ENCODE measurements around the gene AMIGO1. TPM values are rescaled to one million over a fixed set of nuclear protein-coding genes. Genes with fewer than 3 reads are reported as not detected.

AMIGO1 gene, protein sequence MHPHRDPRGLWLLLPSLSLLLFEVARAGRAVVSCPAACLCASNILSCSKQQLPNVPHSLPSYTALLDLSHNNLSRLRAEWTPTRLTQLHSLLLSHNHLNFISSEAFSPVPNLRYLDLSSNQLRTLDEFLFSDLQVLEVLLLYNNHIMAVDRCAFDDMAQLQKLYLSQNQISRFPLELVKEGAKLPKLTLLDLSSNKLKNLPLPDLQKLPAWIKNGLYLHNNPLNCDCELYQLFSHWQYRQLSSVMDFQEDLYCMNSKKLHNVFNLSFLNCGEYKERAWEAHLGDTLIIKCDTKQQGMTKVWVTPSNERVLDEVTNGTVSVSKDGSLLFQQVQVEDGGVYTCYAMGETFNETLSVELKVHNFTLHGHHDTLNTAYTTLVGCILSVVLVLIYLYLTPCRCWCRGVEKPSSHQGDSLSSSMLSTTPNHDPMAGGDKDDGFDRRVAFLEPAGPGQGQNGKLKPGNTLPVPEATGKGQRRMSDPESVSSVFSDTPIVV
- 0.72 and 1.5 TPM in 2 replicates for total RNA-seq (2014; rRNA removed; shearing (Covaris generic))

DNA sequence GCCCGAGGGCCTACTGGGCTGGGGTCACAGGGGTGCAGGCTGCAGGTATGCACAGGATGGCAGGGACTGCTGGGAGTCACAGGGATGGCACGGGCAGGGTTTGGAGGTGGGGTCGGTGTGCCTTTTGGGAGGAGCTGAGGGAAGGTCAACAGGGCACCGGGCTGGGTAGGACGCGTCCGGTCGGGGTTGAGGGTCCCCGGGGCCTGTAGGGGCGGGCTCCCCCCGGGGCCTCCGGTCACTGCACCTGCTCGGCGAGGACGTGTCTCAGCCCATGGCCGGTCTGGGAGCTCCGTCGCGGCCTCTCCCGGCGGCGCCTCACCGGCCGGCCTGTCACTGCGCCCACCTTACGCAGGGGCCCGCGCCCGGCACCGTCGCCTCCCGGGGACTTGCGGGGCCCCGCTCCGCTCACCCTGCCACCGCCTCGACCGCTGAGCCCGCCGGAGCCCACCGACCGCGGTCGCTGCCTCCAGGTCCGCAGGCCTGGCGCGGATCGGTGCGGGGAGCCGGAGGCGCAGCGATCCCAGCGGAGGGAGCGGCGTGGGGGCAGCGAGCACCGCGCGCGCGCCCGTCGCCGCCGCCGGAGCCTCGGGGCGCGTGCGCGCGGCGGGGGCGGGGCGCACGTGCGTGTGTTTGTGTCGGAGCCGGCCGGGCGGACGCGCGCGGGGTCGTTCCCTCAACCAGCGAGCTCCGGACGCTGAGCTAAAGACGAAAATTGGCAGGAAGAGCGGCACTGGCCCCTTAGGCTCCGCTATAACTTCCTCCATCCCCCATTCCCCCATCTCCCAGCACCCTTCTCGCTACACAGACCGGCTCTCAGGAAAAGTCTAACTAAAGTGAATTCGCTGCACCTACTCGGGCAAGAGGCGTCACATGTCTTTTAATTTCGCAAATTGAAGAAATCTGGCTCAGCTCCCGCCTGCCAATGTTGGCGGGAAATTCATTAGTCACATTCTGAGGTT, at the start of gene AMIGO1:
TSS of gene AMIGO1 (minus strand) at position 552 of the 959 bp plus-strand sequence. CDS start 815 bp downstream, outside the sequence.
- DNase-seq (ENCODE audit: low spot score) = no peak

DNA sequence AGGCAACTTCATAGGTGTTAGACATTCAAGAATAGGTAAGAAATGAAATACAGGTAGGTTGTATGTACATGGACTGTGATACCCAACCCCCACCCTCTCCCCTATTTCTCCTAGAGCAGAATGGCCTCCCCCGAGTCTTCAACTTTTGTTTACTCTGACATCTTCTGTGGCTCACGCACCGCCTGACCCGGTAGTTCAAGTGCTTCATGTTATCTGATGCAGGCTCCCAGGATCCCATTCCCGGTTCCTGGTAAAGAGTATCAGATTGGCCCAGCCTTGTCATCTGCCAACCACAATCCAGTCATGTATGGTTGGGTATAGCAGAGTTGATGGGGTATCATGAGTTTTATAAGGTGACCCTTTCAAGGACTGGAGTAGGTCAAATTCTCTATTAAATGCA, 48.0 kb upstream of the AMIGO1 start:
- no peak for DNase-seq (ENCODE audit: low spot score)

DNA sequence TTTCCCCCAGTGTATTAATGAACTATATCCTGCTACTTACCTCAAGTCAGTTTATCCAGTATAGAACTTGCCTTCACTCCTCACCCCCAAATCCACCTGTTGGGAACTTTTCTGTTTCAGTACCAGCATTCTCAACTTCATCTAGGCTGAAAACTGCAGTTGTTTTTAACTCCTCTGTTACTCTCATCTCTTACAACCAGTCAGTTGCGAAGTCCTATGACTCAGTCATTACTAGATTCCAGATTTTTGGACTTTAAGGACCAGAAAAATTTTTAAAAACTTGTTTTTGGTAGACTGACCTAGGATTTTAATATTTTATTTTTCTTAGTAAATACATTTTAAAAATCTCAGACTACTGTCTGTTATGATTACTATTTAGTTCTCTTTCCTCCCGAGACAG, 47.0 kb upstream of the AMIGO1 start:
- no peak for DNase-seq (ENCODE audit: low spot score)

DNA sequence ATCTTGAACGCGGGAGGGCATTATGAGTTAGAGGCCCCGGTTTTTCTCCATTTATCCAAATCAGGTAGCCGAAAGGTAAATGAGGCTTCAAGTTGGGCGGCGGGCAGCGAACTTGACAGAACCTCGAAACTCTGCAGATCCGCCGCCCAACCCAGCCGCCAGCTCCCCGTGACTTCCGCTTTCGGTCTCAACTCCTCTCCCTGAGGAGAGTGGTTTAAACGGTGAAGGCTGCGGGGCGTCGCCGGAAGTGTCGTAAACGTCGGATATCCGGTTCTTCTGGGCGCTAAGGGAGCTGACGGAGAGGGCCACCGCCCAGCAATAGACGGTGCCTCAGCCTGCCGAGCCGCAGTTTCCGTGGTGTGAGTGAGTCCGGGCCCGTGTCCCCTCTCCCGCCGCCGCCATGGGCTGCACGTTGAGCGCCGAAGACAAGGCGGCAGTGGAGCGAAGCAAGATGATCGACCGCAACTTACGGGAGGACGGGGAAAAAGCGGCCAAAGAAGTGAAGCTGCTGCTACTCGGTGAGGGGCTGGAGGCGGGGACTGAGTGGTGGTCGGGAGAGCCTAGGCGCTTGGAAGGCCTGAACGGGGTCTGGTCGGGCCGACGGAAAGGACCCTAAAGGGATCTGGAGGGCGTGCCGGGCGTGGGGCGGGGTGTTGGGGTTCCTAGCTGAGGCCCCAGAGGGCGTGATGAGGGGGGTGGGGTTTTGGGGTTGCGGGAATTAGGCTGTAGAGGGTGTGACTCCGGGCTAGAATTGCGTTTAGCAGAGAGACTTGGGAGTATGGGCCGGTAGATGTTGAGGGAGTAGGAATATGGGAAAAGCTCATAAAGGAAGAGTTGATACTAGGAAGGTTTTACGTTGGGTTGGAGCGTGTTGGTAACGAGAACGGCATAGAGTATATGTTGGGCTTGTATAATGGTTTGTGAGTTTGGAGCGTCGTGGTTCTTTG, 39.1 kb upstream of the AMIGO1 start, which contains the start of gene GNAI3:
TSS of gene GNAI3 (plus strand) at position 295 of the 947 bp plus-strand sequence. CDS start at position 401, 106 bp downstream.
- peak; percentile 96 for DNase-seq (ENCODE audit: low spot score)

DNA sequence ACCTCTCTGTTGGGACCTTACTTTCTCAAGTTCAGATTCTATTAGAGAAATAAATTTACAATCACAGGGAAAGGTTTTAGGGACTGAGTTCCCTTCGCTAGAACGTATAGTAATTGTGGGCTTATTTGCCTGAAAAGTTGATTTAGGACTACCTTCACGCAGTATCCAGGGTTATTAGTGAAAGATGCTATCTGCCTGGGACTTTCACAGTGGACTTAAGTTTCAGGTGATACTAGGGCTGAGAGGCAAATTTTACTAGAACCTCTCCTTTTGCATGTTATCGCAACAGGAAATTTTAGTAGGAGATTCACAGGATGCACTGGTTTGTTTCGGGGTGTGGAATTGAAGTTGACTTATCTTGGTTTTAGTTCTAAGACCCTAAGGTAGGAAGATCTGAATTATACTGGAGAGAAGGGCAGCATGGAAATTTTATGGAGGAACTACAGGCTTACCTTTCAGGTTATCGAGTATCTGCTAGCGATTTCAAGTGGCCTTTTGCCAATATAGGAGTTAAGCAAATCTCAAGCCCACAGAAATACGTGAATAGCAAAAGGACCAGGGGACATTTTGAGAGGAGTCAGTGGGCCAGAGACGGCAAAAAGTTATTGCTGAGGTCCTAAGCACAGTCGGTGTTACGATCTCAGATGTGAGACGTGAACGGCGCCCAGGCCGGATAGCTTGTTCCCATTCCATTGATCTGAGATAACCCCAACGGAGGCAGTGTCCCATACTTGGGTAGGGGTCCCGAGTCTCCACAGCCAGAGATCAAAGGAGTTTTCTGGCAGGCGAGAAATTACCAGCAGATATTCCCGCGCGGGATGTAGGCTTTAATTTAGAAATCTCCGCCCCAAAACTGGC, 38.2 kb upstream of the AMIGO1 start:
- DNase-seq (ENCODE audit: low spot score) = no peak

DNA sequence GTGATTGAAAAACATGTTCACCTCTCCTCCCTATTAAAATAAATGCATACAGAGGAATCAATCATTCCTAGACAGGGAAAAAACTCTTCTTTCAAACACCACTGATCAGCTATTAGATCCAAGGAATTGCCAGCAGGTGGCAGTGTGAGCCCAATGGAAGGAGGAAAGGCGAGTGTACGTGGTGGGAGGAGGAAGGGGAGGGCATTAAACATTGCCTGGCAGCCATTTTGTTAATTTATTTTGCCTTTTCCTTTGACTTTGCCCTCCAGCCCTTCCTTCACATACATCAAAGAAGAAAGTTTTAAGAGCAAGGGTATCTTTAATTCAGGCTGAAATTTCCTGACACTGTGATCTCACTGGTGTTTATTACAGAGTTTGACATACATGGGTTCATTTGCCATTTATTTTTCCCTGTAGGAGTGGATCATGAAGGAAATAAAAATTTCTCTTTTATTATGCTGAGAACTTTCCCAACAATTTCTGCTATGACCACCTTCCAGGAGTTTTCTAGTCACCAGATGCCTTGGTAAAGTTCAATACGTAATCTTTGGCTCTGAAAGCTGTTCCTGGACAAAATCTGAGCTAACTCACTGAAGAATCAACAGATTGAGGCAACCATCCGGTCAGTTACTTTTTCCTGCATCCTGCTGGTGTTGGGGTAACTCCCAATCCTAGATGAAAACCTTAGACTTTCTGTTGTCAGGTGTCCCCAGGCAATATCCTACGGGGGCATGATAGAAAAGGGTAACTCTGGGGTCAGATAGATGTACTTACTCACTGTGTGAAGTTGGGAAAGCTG, 37.0 kb upstream of the AMIGO1 start:
- DNase-seq (ENCODE audit: low spot score) = peak; percentile 90

DNA sequence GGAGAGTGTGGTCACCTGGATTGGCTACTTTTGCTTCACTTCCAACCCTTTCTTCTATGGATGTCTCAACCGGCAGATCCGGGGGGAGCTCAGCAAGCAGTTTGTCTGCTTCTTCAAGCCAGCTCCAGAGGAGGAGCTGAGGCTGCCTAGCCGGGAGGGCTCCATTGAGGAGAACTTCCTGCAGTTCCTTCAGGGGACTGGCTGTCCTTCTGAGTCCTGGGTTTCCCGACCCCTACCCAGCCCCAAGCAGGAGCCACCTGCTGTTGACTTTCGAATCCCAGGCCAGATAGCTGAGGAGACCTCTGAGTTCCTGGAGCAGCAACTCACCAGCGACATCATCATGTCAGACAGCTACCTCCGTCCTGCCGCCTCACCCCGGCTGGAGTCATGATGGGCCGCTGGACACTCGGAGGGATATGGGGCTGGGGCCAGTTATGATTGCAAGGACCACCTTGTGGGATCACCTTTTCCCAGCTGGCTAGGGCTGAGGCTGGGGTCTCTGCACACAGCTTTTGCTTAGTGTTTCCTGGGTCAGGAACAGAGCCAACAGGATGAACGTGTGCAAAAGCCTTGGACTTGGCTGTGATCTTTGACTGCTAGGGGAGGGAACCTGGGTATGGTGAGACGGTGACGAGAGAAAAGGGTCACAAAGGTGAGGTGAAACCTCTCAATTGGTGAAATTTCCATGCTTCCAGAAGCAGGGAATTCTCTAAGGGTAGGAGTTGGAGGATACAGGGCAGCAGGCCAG, 34.6 kb upstream of the AMIGO1 start:
- no peak for DNase-seq (ENCODE audit: low spot score)

DNA sequence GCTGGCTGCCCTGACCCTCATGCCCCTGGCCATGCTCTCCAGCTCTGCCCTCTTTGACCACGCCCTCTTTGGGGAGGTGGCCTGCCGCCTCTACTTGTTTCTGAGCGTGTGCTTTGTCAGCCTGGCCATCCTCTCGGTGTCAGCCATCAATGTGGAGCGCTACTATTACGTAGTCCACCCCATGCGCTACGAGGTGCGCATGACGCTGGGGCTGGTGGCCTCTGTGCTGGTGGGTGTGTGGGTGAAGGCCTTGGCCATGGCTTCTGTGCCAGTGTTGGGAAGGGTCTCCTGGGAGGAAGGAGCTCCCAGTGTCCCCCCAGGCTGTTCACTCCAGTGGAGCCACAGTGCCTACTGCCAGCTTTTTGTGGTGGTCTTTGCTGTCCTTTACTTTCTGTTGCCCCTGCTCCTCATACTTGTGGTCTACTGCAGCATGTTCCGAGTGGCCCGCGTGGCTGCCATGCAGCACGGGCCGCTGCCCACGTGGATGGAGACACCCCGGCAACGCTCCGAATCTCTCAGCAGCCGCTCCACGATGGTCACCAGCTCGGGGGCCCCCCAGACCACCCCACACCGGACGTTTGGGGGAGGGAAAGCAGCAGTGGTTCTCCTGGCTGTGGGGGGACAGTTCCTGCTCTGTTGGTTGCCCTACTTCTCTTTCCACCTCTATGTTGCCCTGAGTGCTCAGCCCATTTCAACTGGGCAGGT, 33.9 kb upstream of the AMIGO1 start:
- DNase-seq (ENCODE audit: low spot score) = no peak

DNA sequence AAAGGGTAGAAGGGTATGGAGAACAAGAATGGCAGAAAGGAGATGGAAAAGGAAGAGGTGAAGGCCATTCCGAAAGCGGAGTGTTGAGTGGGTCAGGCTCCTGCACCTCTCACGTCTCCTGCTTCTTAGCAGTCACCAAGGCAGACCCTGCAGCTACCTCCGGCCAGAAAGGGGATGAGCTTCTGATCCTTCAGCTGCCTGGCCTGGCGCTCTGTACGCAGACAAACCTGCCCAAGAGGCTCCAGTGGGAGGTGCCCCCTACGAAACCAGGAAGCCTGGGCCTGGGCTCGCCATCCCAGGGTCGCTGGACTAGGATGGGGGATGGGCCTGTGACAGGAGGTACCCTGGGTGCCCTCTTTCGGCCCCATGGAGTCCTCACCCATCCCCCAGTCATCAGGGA, 33.1 kb upstream of the AMIGO1 start:
- DNase-seq (ENCODE audit: low spot score) = no peak

DNA sequence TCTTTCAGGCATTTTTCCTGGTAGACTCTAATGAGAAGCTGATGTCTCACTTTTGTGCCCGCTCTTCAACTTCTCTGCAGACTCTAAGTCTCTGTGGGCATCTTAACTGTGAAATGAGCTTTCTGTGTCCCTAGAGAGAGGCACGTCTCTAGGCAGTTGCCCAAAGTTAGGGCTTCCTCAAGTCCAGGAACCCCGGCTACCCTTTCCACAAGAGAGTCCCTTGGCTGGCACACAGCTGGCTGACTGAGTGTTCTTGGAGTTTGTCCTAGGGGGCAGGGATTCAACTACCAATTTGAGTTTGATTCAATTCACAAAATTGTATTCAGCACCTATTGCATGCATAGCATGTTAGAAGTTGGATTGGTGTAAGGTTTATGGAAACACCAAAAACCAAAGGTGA, 31.6 kb upstream of the AMIGO1 start:
- DNase-seq (ENCODE audit: low spot score) = no peak

DNA sequence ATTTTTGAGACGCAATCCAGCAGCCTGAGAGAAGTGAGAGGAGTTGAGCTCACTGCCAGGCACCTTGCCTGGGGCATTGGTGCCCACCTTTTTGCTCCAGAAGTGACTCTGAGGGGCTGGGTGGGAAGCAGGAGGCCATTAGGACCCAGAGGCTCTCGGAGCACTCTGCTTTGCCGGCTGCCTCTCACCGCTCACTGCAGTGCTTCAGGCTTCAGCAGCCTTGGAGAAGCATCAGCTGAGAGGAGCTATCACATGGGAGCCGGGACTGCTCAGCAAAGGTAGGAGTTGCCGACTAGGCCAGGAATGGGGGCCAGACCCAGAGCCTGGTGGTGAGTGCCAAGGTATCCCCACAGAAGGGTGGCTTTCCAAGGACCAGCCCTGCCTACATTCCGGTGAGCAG, 30.1 kb upstream of the AMIGO1 start, which contains the start of gene GPR61:
TSS of gene GPR61 (plus strand) at position 197 of the 400 bp plus-strand sequence. CDS start 3,151 bp downstream, outside the sequence.
- no peak for DNase-seq (ENCODE audit: low spot score)

DNA sequence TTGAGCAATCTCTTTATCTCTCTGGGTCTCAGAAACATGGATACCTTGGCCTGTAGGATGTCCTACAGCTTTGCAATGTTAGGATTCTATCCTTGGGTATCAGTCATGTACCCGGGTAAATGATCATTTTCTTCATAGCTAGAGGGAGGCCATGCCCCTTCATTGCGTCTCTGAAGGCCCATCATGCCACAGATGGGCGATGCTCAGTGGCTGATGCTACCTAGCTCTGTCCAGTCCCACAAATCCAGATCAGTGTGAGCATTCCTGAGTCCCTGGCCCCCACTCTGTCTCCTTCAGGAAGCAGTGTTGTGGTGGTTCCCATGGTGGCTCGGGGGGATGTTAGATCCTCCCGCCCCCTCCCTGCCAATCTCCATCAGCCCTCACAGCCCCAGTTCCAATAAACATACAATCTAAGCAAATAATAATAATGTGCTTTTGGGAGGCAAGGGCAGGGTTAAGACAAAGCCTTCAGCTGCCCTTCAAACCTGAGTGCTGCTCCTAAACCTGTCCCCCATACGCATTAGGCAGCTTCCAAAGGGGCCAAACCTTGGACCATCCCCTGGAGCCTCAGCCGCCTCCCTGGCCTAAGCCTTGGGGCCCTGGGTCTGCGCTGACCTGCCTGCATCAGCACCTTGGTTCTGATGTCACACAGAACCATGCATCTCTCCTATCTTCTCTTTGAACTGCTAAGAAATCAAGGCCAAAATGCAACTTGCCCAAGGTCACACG, 29.5 kb upstream of the AMIGO1 start:
- no peak for DNase-seq (ENCODE audit: low spot score)

DNA sequence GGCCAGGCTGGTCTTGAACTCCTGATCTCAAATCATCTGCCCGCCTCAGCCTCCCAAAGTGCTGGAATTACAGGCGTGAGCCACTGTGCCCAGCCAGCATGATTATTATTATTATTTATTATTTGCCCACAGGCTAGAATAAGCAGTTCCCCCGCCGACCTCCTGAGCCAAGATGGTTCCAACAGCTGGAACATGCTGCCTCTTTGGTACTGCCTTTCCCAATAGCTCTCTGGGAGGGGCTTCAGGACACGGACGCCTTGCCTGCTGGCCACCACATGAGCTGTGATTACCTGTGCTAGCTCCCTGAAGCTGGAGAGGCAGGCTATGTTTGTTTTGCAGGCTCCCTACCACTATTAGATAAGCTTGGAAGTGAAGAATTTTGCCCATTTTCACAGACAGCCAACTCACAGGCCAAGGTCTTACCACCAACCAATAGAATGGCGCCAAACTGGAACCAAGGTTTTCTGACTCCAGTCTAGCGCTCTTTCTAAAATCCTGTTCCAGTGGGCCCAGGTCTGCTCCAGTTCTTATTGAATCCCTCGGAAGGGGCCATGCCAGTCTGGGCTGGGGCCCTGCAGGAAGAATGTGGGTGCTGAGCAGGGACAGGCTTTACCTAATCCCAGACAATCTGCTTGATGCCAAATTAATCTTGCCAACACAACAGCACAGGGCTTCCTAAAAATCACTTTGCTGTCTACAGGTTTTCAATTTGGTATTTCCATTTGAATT, 28.1 kb upstream of the AMIGO1 start:
- DNase-seq (ENCODE audit: low spot score) = no peak

DNA sequence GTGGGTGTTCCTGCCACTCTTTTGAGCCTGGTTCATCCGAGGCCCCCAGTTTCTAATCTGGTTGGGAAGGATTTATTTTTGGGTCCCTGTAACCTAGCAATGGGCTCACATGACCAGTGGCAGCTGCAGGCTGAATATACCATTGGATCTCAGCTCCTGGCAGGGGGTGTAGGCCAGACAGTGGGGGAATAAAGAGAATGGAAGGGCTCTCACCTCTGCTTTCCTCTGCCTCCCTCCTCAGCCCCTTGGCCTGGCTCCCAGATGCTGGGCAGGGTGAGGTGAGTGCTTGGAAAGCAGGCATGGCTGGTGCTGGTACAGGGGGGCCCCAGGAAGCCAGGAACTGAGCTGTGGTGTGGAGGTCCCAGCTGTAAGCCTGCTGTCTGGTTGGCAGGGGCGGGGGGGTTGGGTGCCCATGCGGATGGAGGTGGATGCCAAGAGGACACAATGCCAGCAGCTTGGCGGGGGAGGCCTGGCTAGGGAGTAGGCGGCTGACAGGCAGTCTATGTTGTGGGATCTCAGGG, 26.5 kb upstream of the AMIGO1 start:
- no peak for DNase-seq (ENCODE audit: low spot score)

DNA sequence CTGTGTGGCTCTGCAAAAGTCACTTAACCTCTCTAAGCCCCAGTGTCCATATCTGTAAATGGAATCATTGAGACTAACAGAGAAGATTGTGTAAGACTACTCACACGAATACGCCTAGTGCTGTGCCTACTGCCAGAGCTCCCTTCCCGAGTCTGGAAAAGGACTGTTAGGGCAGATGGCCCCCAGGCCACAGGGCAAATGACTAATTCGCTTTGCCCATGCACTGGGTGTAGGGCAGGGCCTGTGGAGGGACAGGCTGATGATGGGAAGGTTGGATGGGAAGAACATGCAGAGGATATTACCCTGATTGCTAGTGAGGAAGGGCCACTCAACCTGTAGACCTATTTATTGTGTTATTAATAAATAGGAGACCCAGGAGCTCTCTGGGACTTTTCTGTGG, 26.0 kb upstream of the AMIGO1 start:
- DNase-seq (ENCODE audit: low spot score) = no peak

DNA sequence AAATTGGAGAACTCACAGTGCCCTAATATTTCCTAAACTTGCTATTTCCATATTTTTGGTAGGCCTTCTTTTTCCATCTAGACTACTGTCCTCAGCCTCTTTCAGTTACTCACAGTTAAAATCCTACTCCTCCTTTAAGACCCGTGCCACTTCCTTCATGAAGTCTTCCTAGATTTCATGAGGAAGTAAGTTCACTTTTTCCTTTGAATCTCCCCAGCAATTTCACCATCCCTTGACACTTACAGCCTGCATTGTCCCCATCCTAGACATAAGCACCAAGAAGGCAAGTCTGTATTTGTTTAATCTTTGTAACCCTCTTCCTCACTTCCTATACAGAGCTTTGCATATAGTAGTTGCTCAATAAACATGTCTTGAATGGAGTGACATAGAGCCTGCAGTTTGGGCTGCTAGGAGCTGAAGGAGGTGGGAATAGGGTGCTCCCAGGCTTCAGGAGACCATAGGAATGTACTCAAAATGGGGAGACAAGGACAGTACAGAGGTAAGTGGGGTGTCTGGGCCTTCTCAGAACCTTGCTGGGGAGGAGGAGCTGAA, 24.9 kb upstream of the AMIGO1 start:
- no peak for DNase-seq (ENCODE audit: low spot score)

All from H4 (cell line).